ENCODE measurements around the gene TENM4. TPM values are rescaled to one million over a fixed set of nuclear protein-coding genes. Genes with fewer than 3 reads are reported as not detected.

TENM4 gene
- total RNA-seq, 1 donor from 2014 or later = 11.9 TPM

- intact Hi-C loops (cut with DNase I) = no loop called here
- no peak overlapping the region for H3K4me3 ChIP-seq
- H3K9me3 ChIP-seq = no peaks in the 10 kb centered on the region
- no peak for TF ChIP-seq CTCF (IDR thresholded peaks at IDR 0.05)
- peaks cover 0 to 2% of the 10 kb centered on the region in 2 donors for H3K4me1 ChIP-seq
- H3K27me3 ChIP-seq = no peaks in the 10 kb centered on the region
- H3K36me3 ChIP-seq = no peaks in the 10 kb centered on the region
- no peak for DNase-seq (ENCODE audit: low spot score in 2 of 2)
- no peak overlapping the region for H3K27ac ChIP-seq
Measured at GRCh38 chr11:79082280-79082679, 358.6 kb downstream of the TENM4 start.

- Histone ChIP-seq H3K9me3 (no peaks in the 10 kb centered on the region), H3K4me1 (peaks cover 0 to 2% of the 10 kb centered on the region in 2 donors), H3K36me3 (no peaks in the 10 kb centered on the region), H3K27me3 (no peaks in the 10 kb centered on the region), H3K27ac (no peak overlapping the region), H3K4me3 (no peak overlapping the region)
- DNase-seq (ENCODE audit: low spot score in 2 of 2) = no peak
- intact Hi-C loops (cut with DNase I) = no loop called here
- no peak for TF ChIP-seq CTCF (IDR thresholded peaks at IDR 0.05)
Measured at GRCh38 chr11:79081471-79082031, 359.3 kb downstream of the TENM4 start.

DNA sequence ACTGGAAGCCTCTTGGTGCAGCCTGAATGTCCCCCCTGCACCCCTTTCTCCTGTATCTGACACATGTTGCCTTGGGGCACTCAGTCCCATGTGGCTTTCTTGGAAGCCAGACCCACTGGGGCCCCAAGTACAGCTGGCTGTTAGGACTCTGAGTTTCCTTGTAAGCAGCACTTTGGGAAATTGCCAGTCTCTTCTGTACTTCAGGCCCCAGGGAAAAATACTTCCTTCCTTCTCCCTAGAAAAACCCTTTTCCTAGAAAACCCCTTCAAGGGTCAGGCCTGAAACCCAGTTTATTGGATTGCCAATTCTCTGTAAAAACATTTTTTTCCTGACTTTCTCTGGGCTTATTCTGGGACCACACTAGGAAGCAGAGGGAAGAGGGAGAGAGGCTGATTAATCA, 360.3 kb downstream of the TENM4 start:
- no peaks in the 10 kb centered on the region for H3K27me3 ChIP-seq

DNA sequence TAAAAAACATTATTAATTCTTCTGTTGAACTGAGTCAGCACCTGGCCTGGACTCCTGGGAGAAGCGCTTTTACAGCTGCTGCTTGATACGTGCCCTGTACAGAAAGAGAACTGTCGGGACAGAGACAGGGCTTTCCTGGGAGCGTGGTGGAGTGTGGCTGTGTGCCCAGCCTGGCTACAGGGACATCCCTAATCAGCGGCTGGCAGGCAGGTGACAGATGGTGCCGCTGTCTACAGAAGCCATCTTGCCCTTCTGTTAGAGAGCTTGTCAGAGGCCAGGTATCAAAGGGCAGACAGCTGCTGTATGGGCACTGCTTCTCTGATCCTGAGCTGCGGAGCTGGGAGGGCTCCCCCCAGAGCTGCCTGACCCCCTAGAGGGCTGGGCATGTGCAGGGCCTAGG, 361.8 kb downstream of the TENM4 start:
- H3K4me3 ChIP-seq = no peak overlapping the region
- no peak for TF ChIP-seq CTCF (IDR thresholded peaks at IDR 0.05)
- no peak for DNase-seq (ENCODE audit: low spot score in 2 of 2)

More for the DNA sequence above, 360.3 kb downstream of the TENM4 start:
- H3K4me3 ChIP-seq = no peak overlapping the region
- H3K27ac ChIP-seq = no peak overlapping the region
- H3K4me1 ChIP-seq = peaks cover 0 to 2% of the 10 kb centered on the region in 2 donors
- no peak for TF ChIP-seq CTCF (IDR thresholded peaks at IDR 0.05)
- no peaks in the 10 kb centered on the region for H3K9me3 ChIP-seq
- no peak for DNase-seq (ENCODE audit: low spot score in 2 of 2)
- no peaks in the 10 kb centered on the region for H3K36me3 ChIP-seq
- intact Hi-C loops (cut with DNase I) = no loop called here

GRCh38 chr11:79078456-79078855, 362.4 kb downstream of the TENM4 start:
- DNase-seq (ENCODE audit: low spot score in 2 of 2) = no peak
- TF ChIP-seq CTCF (IDR thresholded peaks at IDR 0.05) = no peak
- H3K4me1 ChIP-seq = peaks cover 0 to 2% of the 10 kb centered on the region in 2 donors
- H3K4me3 ChIP-seq = no peak overlapping the region
- no peaks in the 10 kb centered on the region for H3K36me3 ChIP-seq
- no peak overlapping the region for H3K27ac ChIP-seq
- intact Hi-C loops (cut with DNase I) = loop anchor here (5.0 kb wide), 1 partner anchor 431 kb away; no protein-coding TSS in a partner anchor
- H3K27me3 ChIP-seq = no peaks in the 10 kb centered on the region
- H3K9me3 ChIP-seq = no peaks in the 10 kb centered on the region

More for the DNA sequence above, 361.8 kb downstream of the TENM4 start:
- intact Hi-C loops (cut with DNase I) = loop anchor here (5.0 kb wide), 1 partner anchor 432 kb away; no protein-coding TSS in a partner anchor
- no peaks in the 10 kb centered on the region for H3K27me3 ChIP-seq
- H3K27ac ChIP-seq = no peak overlapping the region
- H3K4me1 ChIP-seq = peaks cover 0 to 2% of the 10 kb centered on the region in 2 donors
- no peaks in the 10 kb centered on the region for H3K36me3 ChIP-seq
- no peaks in the 10 kb centered on the region for H3K9me3 ChIP-seq
